K562 (cell line): ENCODE measurements around the gene PEDS1. TPM values are rescaled to one million over a fixed set of nuclear protein-coding genes. Genes with fewer than 3 reads are reported as not detected.

Experiments
- ATAC-seq: fragments of 200-7000 bp; cut with Tn5 transposase; 3 replicates; pipeline ENCODE4 v1.9.1; 2020; ENCODE audit warnings: moderate library complexity
- BruUV-seq: library from RNA; stranded (reverse); fragments of 400-500 nt; replicated peaks from 2 replicates; lab custom pipeline; 2021; lab: Mats Ljungman, UMichigan
- CTCF ChIA-PET: fragments of 300-600 bp; formaldehyde crosslinking; extraction: SDS; loops from one replicate; lab custom pipeline; 2021; ENCODE audit warnings: low intra/inter-chr PET ratio; lab: Yijun Ruan, JAX
- POLR2A ChIA-PET: fragments of 300-600, 350-650 bp; sonication (Branson Sonifier 250); formaldehyde crosslinking; extraction: SDS; loops from one replicate; lab custom pipeline; 2021; ENCODE audit warnings: antibody characterized with exemption, inconsistent platforms; lab: Yijun Ruan, JAX
- DNase-seq, 4 experiments: peaks; one replicate each; pipeline versions ENCODE4 v3.0.0 to v3.0.0-alpha.2; 2011 to 2018; ENCODE audit warnings: low spot score in 3 of 4, mixed read lengths in 3 of 4; ENCODE audit errors: extremely low read depth in 1 of 4
- FAIRE-seq: peaks from 2 replicates; lab custom pipeline; 2011; peaks lifted over from hg19 to GRCh38; lab: Jason Lieb, UNC
- H2AFZ ChIP-seq: 2 replicates; pipeline ENCODE4 v1.6.0; 2011; ENCODE audit warnings: low read depth, low read length, control low read depth, inconsistent platforms
- H3K27ac ChIP-seq: fragments of 200-600 bp; 3 replicates; pipeline ENCODE4 v1.8.0; 2011; ENCODE audit warnings: low read depth, mild to moderate bottlenecking, control low read depth, inconsistent platforms, low read length, moderate library complexity, mixed read lengths; ENCODE audit errors: extremely low read depth
- H3K27me3 ChIP-seq, 2 experiments: fragments of 300-600 bp in 1 of 2; 2 replicates in 1 of 2; 3 replicates in 1 of 2; pipeline versions ENCODE4 v1.6.0 to v1.8.0; 2011; ENCODE audit warnings: inconsistent platforms in 2 of 2, low read length in 2 of 2, mild to moderate bottlenecking in 1 of 2, mixed read lengths in 1 of 2, moderate library complexity in 1 of 2; ENCODE audit not compliant: control insufficient read depth in 2 of 2, insufficient read depth in 2 of 2
- H3K36me3 ChIP-seq: fragments of 300-600 bp; 3 replicates; pipeline ENCODE4 v1.8.0; 2011; ENCODE audit warnings: mild to moderate bottlenecking, low read length, inconsistent platforms; ENCODE audit not compliant: control insufficient read depth, insufficient read depth
- H3K4me1 ChIP-seq, 2 experiments: fragments of 200-600 bp in 1 of 2; replicated peaks in 1 of 2; 2 replicates in 1 of 2; 3 replicates in 1 of 2; pipeline versions ENCODE4 v1.5.1 to v1.8.0; 2011; ENCODE audit warnings: inconsistent platforms in 2 of 2, low read length in 2 of 2, mild to moderate bottlenecking in 1 of 2, mixed read lengths in 1 of 2, moderate library complexity in 1 of 2; ENCODE audit not compliant: control insufficient read depth in 2 of 2, insufficient read depth in 2 of 2
- H3K4me2 ChIP-seq: 2 replicates; pipeline ENCODE4 v1.6.1; 2011; ENCODE audit warnings: low read length, control low read depth, inconsistent platforms, mixed read lengths; ENCODE audit not compliant: insufficient read depth
- H3K4me3 ChIP-seq: fragments of 200-600 bp; sonication (generic), shearing (Covaris generic); 2 replicates; pipeline ENCODE4 v1.5.1; 2016; ENCODE audit warnings: control low read depth, inconsistent platforms
- H3K79me2 ChIP-seq: fragments of 200-600 bp; 3 replicates; pipeline ENCODE4 v1.8.0; 2011; ENCODE audit warnings: low read length, inconsistent platforms; ENCODE audit not compliant: control insufficient read depth, insufficient read depth
- H3K9ac ChIP-seq, 2 experiments: 2 replicates each; pipeline versions ENCODE4 v1.6.0 to v1.6.1; 2011; ENCODE audit warnings: low read depth in 2 of 2, low read length in 2 of 2, control low read depth in 1 of 2, inconsistent platforms in 1 of 2, mild to moderate bottlenecking in 1 of 2, mixed read lengths in 1 of 2; ENCODE audit not compliant: insufficient read depth in 1 of 2
- H3K9me1 ChIP-seq: one replicate; pipeline ENCODE4 v1.6.0; 2011; ENCODE audit warnings: inconsistent platforms, mild to moderate bottlenecking, low read length, moderate library complexity; ENCODE audit not compliant: control insufficient read depth, insufficient read depth
- H3K9me3 ChIP-seq: replicated peaks from 2 replicates; pipeline ENCODE4 v1.5.1; 2011; ENCODE audit warnings: low read depth, low read length, inconsistent platforms; ENCODE audit not compliant: control insufficient read depth, insufficient read depth
- H4K20me1 ChIP-seq: replicated peaks from 2 replicates; pipeline ENCODE4 v1.6.1; 2011; ENCODE audit warnings: low read length, inconsistent platforms, mixed read lengths; ENCODE audit not compliant: control insufficient read depth, insufficient read depth
- KAT8 ChIP-seq: fragments of 450-650 bp; IDR thresholded peaks from 2 replicates; pipeline ENCODE4 v1.6.1; 2016; ENCODE audit warnings: low read depth, mild to moderate bottlenecking
- MAX ChIP-seq: sonication (generic); formaldehyde crosslinking; IDR thresholded peaks from 2 replicates; pipeline ENCODE4 v1.9.0; 2022; ENCODE audit warnings: mild to moderate bottlenecking, missing genetic modification reagents
- REST ChIP-seq, 2 experiments: fragments of 450-650 bp; formaldehyde crosslinking in 1 of 2; IDR thresholded peaks; 2 replicates each; pipeline versions ENCODE4 v1.4.0 to v1.6.1; 2014 to 2020; ENCODE audit warnings: mild to moderate bottlenecking in 2 of 2, borderline replicate concordance in 1 of 2, low read depth in 1 of 2
- ZKSCAN1 ChIP-seq: fragments of 150-350 bp; IDR thresholded peaks from 2 replicates; pipeline ENCODE4 v1.6.1; 2016; ENCODE audit warnings: low read depth, low read length
- WGBS: fragments of 100-300 bp; shearing (Covaris generic); methylation state at CpG from one replicate; pipeline ENCODE4 v1.1.6; 2016; ENCODE audit warnings: low coverage, mixed read lengths; ENCODE audit not compliant: insufficient coverage; ENCODE audit errors: missing lambda C conversion rate; 5-methylcytosine and 5-hydroxymethylcytosine counted together
- in situ Hi-C: fragments of 300-500 bp; cut with MboI; formaldehyde crosslinking; loops from 4 replicates; pipeline ENCODE4 v1.15.0; 2018; ENCODE audit warnings: inconsistent platforms, mixed read lengths
- intact Hi-C: fragments of 100-400 bp; cut with micrococcal nuclease; formaldehyde crosslinking; loops from 2 replicates; pipeline ENCODE4 v1.14.2; 2022
- polyA plus RNA-seq, 8 experiments: library from polyadenylated mRNA; depleted of rRNA in 4 of 8; stranded (reverse) in 5 of 8; unstranded in 3 of 8; fragments of >200 nt; fragmentation: Nextera tagmentation in 2 of 8; fragmentation: Illumina TruSeq in 1 of 8; extraction: Ambion mirVana in 2 of 8; extraction: Trizol in 1 of 8; gene quantifications; 2 replicates each; pipeline versions ENCODE4 v1.2.1 to v1.2.3, GENCODE V29; 2011 to 2014; ENCODE audit warnings: inconsistent platforms in 1 of 8, missing spikeins in 1 of 8
- total RNA-seq, 7 experiments: library from RNA; depleted of rRNA in 6 of 7; stranded (reverse); fragments of >200 nt in 6 of 7; fragmentation: Illumina TruSeq in 2 of 7; extraction: Trizol in 2 of 7; gene quantifications; 2 replicates each; pipeline versions ENCODE4 v1.2.1 to v1.2.3, GENCODE V29; 2011 to 2021; ENCODE audit warnings: low replicate concordance in 1 of 7

Gene PEDS1
- total and polyA plus RNA-seq, 9 of the 15 experiments (the other 6 are each of a cell fraction or from before 2014, with no cell fraction given): 2.9 to 38.5 (median 24.2) TPM

DNA sequence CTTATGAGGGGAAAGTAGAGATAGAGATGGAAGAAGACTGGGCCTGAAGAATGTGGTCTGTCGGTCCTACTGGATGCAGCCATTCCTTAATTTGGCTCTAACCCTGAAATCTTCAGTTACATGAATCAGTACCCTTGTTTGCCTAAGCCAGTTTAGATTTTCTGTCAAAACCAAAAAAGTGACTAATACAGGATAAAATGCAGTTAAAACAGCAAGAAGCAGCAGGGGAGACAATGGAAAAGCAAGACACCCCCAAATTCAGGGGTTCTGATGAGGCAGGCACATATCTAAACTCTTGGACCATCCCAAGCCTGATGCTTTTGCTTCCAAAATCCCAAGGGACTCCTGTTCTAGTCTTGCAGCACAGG, 23.2 kb downstream of the PEDS1 start:
- no peak for TF ChIP-seq KAT8
- 0 out of 2 replicates have a peak, but pooled peaks have one; percentile 65 for TF ChIP-seq ZKSCAN1
- Histone ChIP-seq H3K27me3 (no peaks in the 10 kb centered on the region), H4K20me1 (no peaks in the 10 kb centered on the region; the same call in 1 of the 2 replicates), H2AFZ (peak overlapping the region; percentile 50), H3K9me1 (peaks cover 6% of the 10 kb centered on the region), H3K27ac (peak overlapping the region; percentile 46; the same call in 2 of the 3 replicates), H3K9me3 (no peaks in the 10 kb centered on the region), H3K36me3 (peaks cover 88% of the 10 kb centered on the region), H3K4me2 (peak overlapping the region; percentile 52), H3K79me2 (no peaks in the 10 kb centered on the region; the same call in 2 of the 3 replicates), H3K4me3 (0 out of 2 replicates have a peak overlapping the region, but pooled peaks have one; percentile 2), H3K9ac (peak overlapping the region in 1 of 2 experiments; percentile 21; a peak in 2 of 4 replicates), H3K4me1 (peaks cover 0 to 28% of the 10 kb centered on the region in 2 experiments; a peak in 3 of 5 replicates)
- intact Hi-C loops: no loop called here
- WGBS: 83% methylated on average over 1 of the region's 1 CpG
- in situ Hi-C loops: no loop called here
- POLR2A ChIA-PET: interaction anchor here (0.8 kb wide), 1 partner anchor 24 kb away, joined by 4 read pairs; no protein-coding TSS in a partner anchor
- ATAC-seq (no peak), FAIRE-seq (no peak), DNase-seq (no peak)
- BruUV-seq: no TSS peak
- CTCF ChIA-PET: no interaction called here

- DNase-seq: peak; percentile 80 to 97 (median 94)
- Histone ChIP-seq H3K36me3 (peaks cover 89% of the 10 kb centered on the region), H3K79me2 (no peaks in the 10 kb centered on the region; the same call in 2 of the 3 replicates), H3K9ac (peak overlapping the region; percentile 21 to 56; a peak in 2 of 4 replicates), H3K9me3 (no peaks in the 10 kb centered on the region), H3K27me3 (no peaks in the 10 kb centered on the region), H3K4me2 (peak overlapping the region; percentile 52), H2AFZ (peak overlapping the region; percentile 50), H4K20me1 (no peaks in the 10 kb centered on the region; the same call in 1 of the 2 replicates), H3K27ac (peak overlapping the region; percentile 46; the same call in 2 of the 3 replicates), H3K9me1 (peaks cover 6% of the 10 kb centered on the region), H3K4me1 (peaks cover 0 to 28% of the 10 kb centered on the region in 2 experiments; a peak in 3 of 5 replicates), H3K4me3 (0 out of 2 replicates have a peak overlapping the region, but pooled peaks have one; percentile 2)
- POLR2A ChIA-PET: interaction anchor here (0.6 to 0.8 kb wide), 3 partner anchors 14 to 151 kb away, joined by 3 to 4 read pairs (median 3); no protein-coding TSS in a partner anchor
- ATAC-seq: peak; percentile 99
- peak; percentile 92 for FAIRE-seq
- intact Hi-C loops (no loop called here), in situ Hi-C loops (no loop called here)
- CTCF ChIA-PET: no interaction called here
- 73% methylated on average over 13 of the region's 13 CpGs for WGBS
- no TSS peak for BruUV-seq
- peak; percentile 55; the same call in 1 of the 2 replicates for TF ChIP-seq MAX (CRISPR knock-in tag)
- TF ChIP-seq REST (IDR thresholded peaks at IDR 0.05; ENCODE audit: borderline replicate concordance): peak; percentile 84
- no peak for TF ChIP-seq REST (CRISPR knock-in tag; IDR thresholded peaks at IDR 0.05; ENCODE audit: low read depth)
Measured at GRCh38 chr20:50129662-50130355, 23.7 kb downstream of the PEDS1 start.
